ENCODE measurements around the gene ACOT2.

- no peak for TF ChIP-seq CTCF (IDR thresholded peaks at IDR 0.05)
- no peak for TF ChIP-seq POLR2A (IDR thresholded peaks at IDR 0.05)
These were observed 44.5 kb upstream of the ACOT2 start for GRCh38 chr14:73524493-73524892.

All from testis (tissue), 2 donors.